ENCODE measurements around the gene UGT1A3.

Gene UGT1A3

GRCh38 chr2:233760043-233760442 is 31.2 kb downstream of the UGT1A3 start, which contains the start of gene UGT1A1:
Gene UGT1A1 (plus strand): TSS chr2:233760270. CDS start chr2:233760288, 18 bp downstream.
- DNase-seq = no peak

- DNase-seq = no peak
Measured at GRCh38 chr2:233761040-233761769, 32.4 kb downstream of the UGT1A3 start.

- no peak for DNase-seq
Measured at GRCh38 chr2:233764264-233764663, 35.4 kb downstream of the UGT1A3 start.

- no peak for DNase-seq
Measured at GRCh38 chr2:233764761-233765160, 35.9 kb downstream of the UGT1A3 start.

- no peak for DNase-seq
Measured at GRCh38 chr2:233766416-233766815, 37.6 kb downstream of the UGT1A3 start.

GRCh38 chr2:233768076-233768475 is 39.2 kb downstream of the UGT1A3 start:
- no peak for DNase-seq

GRCh38 chr2:233769260-233769659 is 40.4 kb downstream of the UGT1A3 start:
- no peak for DNase-seq

GRCh38 chr2:233772153-233772552 is 43.3 kb downstream of the UGT1A3 start:
- DNase-seq = no peak

- DNase-seq = no peak
Measured at GRCh38 chr2:233772583-233772982, 43.7 kb downstream of the UGT1A3 start.

GRCh38 chr2:233773854-233774253 is 45.0 kb downstream of the UGT1A3 start:
- no peak for DNase-seq

- DNase-seq = no peak
Measured at GRCh38 chr2:233775414-233775813, 46.6 kb downstream of the UGT1A3 start.

GRCh38 chr2:233778030-233778429 is 49.2 kb downstream of the UGT1A3 start, which contains the start of gene MROH2A:
Gene MROH2A (plus strand): TSS chr2:233778330. CDS start chr2:233779359, 1,029 bp downstream.
- no peak for DNase-seq

- no peak for DNase-seq
Measured at GRCh38 chr2:233779722-233780121, 50.9 kb downstream of the UGT1A3 start.

GRCh38 chr2:233780771-233781170 is 51.9 kb downstream of the UGT1A3 start:
- no peak for DNase-seq

GRCh38 chr2:233789554-233789953 is 60.7 kb downstream of the UGT1A3 start:
- no peak for DNase-seq

GRCh38 chr2:233791151-233791882 is 62.5 kb downstream of the UGT1A3 start:
- DNase-seq = no peak

- DNase-seq = no peak
Measured at GRCh38 chr2:233791883-233792329, 63.1 kb downstream of the UGT1A3 start.

- no peak for DNase-seq
Measured at GRCh38 chr2:233792720-233793119, 63.9 kb downstream of the UGT1A3 start.

- no peak for DNase-seq
Measured at GRCh38 chr2:233793465-233794127, 64.8 kb downstream of the UGT1A3 start.

GRCh38 chr2:233794128-233794658 is 65.4 kb downstream of the UGT1A3 start:
- DNase-seq = no peak

- DNase-seq = no peak
Measured at GRCh38 chr2:233795735-233796171, 66.9 kb downstream of the UGT1A3 start.

- no peak for DNase-seq
Measured at GRCh38 chr2:233796254-233796653, 67.4 kb downstream of the UGT1A3 start.
